ENCODE measurements around the gene BCKDK. TPM values are rescaled to one million over a fixed set of nuclear protein-coding genes. Genes with fewer than 3 reads are reported as not detected.

BCKDK gene
- polyA plus RNA-seq, 10 donors: 19.7 to 29.9 (median 25.3) TPM

Other genes with a start within 250 kb of the BCKDK start
- gene BCL7C, start 214.3 kb upstream of the BCKDK start, polyA plus RNA-seq (ENCODE audit: insufficient read length in 10 of 10): 10 to 100 TPM; 24.4 to 41.4 (median 29.9) TPM
- 10 to 100 TPM in 5 of 10 donors, 1 to 10 TPM in 5; 7.7 to 13.1 (median 10.6) TPM for gene CTF1, start 211.8 kb upstream of the BCKDK start, polyA plus RNA-seq (ENCODE audit: insufficient read length in 10 of 10)
- 10 to 100 TPM in 1 of 10 donors, 1 to 10 TPM in 9; 5.6 to 12.1 (median 8.1) TPM for gene FBXL19, start 184.8 kb upstream of the BCKDK start, polyA plus RNA-seq (ENCODE audit: insufficient read length in 10 of 10)
- gene ORAI3, start 159.3 kb upstream of the BCKDK start, polyA plus RNA-seq (ENCODE audit: insufficient read length in 10 of 10): 10 to 100 TPM in 7 of 10 donors, 1 to 10 TPM in 3; 7.5 to 12.6 (median 10.3) TPM
- gene SETD1A, start 150.6 kb upstream of the BCKDK start, polyA plus RNA-seq (ENCODE audit: insufficient read length in 10 of 10): 10 to 100 TPM in 9 of 10 donors, 1 to 10 TPM in 1; 9.5 to 15.9 (median 11.3) TPM
- 10 to 100 TPM in 3 of 10 donors, 1 to 10 TPM in 7; 7.1 to 13.8 (median 9.8) TPM for gene HSD3B7, start 123.2 kb upstream of the BCKDK start, polyA plus RNA-seq (ENCODE audit: insufficient read length in 10 of 10)
- 1 to 10 TPM in 8 of 10 donors, under 1 TPM in 2; 0.68 to 3.9 (median 1.5) TPM for gene STX1B, start 97.7 kb upstream of the BCKDK start, polyA plus RNA-seq (ENCODE audit: insufficient read length in 10 of 10)
- gene STX4, start 74.8 kb upstream of the BCKDK start, polyA plus RNA-seq (ENCODE audit: insufficient read length in 10 of 10): 10 to 100 TPM; 34.0 to 44.6 (median 38.1) TPM
- 10 to 100 TPM in 2 of 10 donors, 1 to 10 TPM in 8; 5.8 to 11.0 (median 9.0) TPM for gene ZNF668, start 34.1 kb upstream of the BCKDK start, polyA plus RNA-seq (ENCODE audit: insufficient read length in 10 of 10)
- 10 to 100 TPM in 1 of 10 donors, 1 to 10 TPM in 9; 6.8 to 10.1 (median 8.4) TPM for gene ZNF646, start 34.0 kb upstream of the BCKDK start, polyA plus RNA-seq (ENCODE audit: insufficient read length in 10 of 10)
- gene PRSS53, start 19.4 kb upstream of the BCKDK start, polyA plus RNA-seq (ENCODE audit: insufficient read length in 10 of 10): 1 to 10 TPM; 1.7 to 4.6 (median 3.3) TPM
- gene VKORC1, start 13.6 kb upstream of the BCKDK start, polyA plus RNA-seq (ENCODE audit: insufficient read length in 10 of 10): 10 to 100 TPM; 51.1 to 68.1 (median 58.2) TPM
- gene KAT8, start 9.3 kb downstream of the BCKDK start, polyA plus RNA-seq (ENCODE audit: insufficient read length in 10 of 10): 10 to 100 TPM; 38.8 to 57.3 (median 45.3) TPM
- 1 to 10 TPM in 2 of 10 donors, under 1 TPM in 6, not detected in 2; 0.11 to 4.2 (median 0.25) TPM for gene PRSS8, start 27.3 kb downstream of the BCKDK start, polyA plus RNA-seq (ENCODE audit: insufficient read length in 10 of 10)
- 1 to 10 TPM; 1.1 to 2.8 (median 1.8) TPM for gene PRSS36, start 41.7 kb downstream of the BCKDK start, polyA plus RNA-seq (ENCODE audit: insufficient read length in 10 of 10)
- 100 to 1,000 TPM; 310 to 492 (median 406) TPM for gene FUS, start 71.8 kb downstream of the BCKDK start, polyA plus RNA-seq (ENCODE audit: insufficient read length in 10 of 10)
- 10 to 100 TPM in 1 of 10 donors, 1 to 10 TPM in 9; 3.3 to 14.0 (median 7.3) TPM for gene PYCARD, start 94.4 kb downstream of the BCKDK start, polyA plus RNA-seq (ENCODE audit: insufficient read length in 10 of 10)
- gene TRIM72, start 105.7 kb downstream of the BCKDK start, polyA plus RNA-seq (ENCODE audit: insufficient read length in 10 of 10): 10 to 100 TPM; 36.2 to 79.4 (median 64.6) TPM
- 1 to 10 TPM in 5 of 10 donors, under 1 TPM in 5; 0.48 to 3.0 (median 0.98) TPM for gene PYDC1, start 108.7 kb downstream of the BCKDK start, polyA plus RNA-seq (ENCODE audit: insufficient read length in 10 of 10)
- gene ITGAM, start 151.6 kb downstream of the BCKDK start, polyA plus RNA-seq (ENCODE audit: insufficient read length in 10 of 10): 1 to 10 TPM; 3.0 to 4.9 (median 3.9) TPM
- 1 to 10 TPM in 4 of 10 donors, under 1 TPM in 6; 0.23 to 1.8 (median 0.89) TPM for gene ITGAX, start 246.8 kb downstream of the BCKDK start, polyA plus RNA-seq (ENCODE audit: insufficient read length in 10 of 10)

Data from muscle of back (tissue), 10 donors.